Endothelial cell of umbilical vein (primary cell): ENCODE data around the gene RBM33.

Experiments used
- EZH2 ChIP-seq: IDR thresholded peaks from 2 replicates; pipeline ENCODE4 v1.6.1; 2012; ENCODE audit warnings: borderline replicate concordance, low read depth, mild to moderate bottlenecking, moderate library complexity, low read length, inconsistent platforms; ENCODE audit not compliant: severe bottlenecking
- FOS ChIP-seq: IDR thresholded peaks from 2 replicates; pipeline ENCODE4 v1.6.1; 2011; ENCODE audit warnings: mild to moderate bottlenecking, low read length, moderate library complexity, borderline replicate concordance; ENCODE audit not compliant: insufficient read depth
- GATA2 ChIP-seq: IDR thresholded peaks from 2 replicates; pipeline ENCODE4 v1.7.0; 2011; ENCODE audit warnings: low read depth, mild to moderate bottlenecking, moderate library complexity, mixed read lengths, low read length; ENCODE audit not compliant: insufficient read length, insufficient read depth
- MYC ChIP-seq: IDR thresholded peaks from one replicate; pipeline ENCODE4 v1.6.1; 2011; ENCODE audit warnings: mild to moderate bottlenecking, low read depth, low read length
- POLR2A ChIP-seq: IDR thresholded peaks from 2 replicates; pipeline ENCODE4 v1.6.1; 2012; ENCODE audit warnings: low read depth, mild to moderate bottlenecking, control low read depth, low read length
- POLR2AphosphoS5 ChIP-seq: IDR thresholded peaks from 2 replicates; pipeline ENCODE4 v1.6.1; 2012; ENCODE audit warnings: low read depth, mild to moderate bottlenecking, control low read depth, low read length, moderate library complexity; ENCODE audit not compliant: insufficient read depth
- TF ChIP-seq, protein P1 (sequence below), 2 donors: IDR thresholded peaks; 1 replicate in 1 of 2; 2 replicates in 1 of 2; pipeline ENCODE4 v1.5.1; 2011; ENCODE audit warnings: low read length in 2 of 2, mild to moderate bottlenecking in 2 of 2, moderate library complexity in 2 of 2, control low read depth in 1 of 2, inconsistent platforms in 1 of 2, low read depth in 1 of 2; ENCODE audit not compliant: insufficient read depth in 1 of 2; ENCODE audit errors: extremely low read depth in 1 of 2
- TF ChIP-seq, protein P2 (sequence below): IDR thresholded peaks from 2 replicates; pipeline ENCODE4 v1.6.1; 2011; ENCODE audit not compliant: insufficient read depth, insufficient read length

DNA sequence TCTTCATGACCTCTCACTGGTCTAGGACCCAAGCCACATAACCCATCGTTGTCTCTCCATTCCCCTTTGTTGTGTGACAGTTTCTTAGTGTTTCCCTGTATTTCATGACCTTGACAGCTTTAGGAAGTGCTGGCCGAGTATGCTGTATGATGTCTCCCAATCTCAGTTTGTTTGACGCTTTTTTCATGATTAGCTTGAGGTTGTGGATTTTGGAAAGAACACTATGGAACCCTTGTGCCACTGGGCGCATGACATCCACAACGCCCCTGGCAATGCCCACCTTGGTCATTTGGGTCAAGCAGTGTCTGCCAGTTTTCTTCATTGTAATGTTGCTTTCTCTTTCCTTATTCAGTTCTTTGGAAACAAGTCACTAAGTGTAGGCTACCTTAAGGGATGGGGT, 52.3 kb downstream of the RBM33 start:
- no peak for TF ChIP-seq POLR2A
- TF ChIP-seq, protein P1, sequence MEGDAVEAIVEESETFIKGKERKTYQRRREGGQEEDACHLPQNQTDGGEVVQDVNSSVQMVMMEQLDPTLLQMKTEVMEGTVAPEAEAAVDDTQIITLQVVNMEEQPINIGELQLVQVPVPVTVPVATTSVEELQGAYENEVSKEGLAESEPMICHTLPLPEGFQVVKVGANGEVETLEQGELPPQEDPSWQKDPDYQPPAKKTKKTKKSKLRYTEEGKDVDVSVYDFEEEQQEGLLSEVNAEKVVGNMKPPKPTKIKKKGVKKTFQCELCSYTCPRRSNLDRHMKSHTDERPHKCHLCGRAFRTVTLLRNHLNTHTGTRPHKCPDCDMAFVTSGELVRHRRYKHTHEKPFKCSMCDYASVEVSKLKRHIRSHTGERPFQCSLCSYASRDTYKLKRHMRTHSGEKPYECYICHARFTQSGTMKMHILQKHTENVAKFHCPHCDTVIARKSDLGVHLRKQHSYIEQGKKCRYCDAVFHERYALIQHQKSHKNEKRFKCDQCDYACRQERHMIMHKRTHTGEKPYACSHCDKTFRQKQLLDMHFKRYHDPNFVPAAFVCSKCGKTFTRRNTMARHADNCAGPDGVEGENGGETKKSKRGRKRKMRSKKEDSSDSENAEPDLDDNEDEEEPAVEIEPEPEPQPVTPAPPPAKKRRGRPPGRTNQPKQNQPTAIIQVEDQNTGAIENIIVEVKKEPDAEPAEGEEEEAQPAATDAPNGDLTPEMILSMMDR (IDR thresholded peaks at IDR 0.05; ENCODE audit: extremely low read depth in 1 of 2, insufficient read depth in 1 of 2, low read depth in 1 of 2, low read length in 2 of 2): no peak
- no peak for TF ChIP-seq GATA2
- no peak for TF ChIP-seq EZH2
- no peak for TF ChIP-seq POLR2AphosphoS5
- TF ChIP-seq, protein P2, sequence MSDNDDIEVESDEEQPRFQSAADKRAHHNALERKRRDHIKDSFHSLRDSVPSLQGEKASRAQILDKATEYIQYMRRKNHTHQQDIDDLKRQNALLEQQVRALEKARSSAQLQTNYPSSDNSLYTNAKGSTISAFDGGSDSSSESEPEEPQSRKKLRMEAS: no peak
- no peak for TF ChIP-seq MYC
- TF ChIP-seq FOS: no peak
